HS-5 (cell line): ENCODE results near the gene PQBP1.
"Not testable (repeated sequence)": the region's sequence is repeated elsewhere in the genome, so short reads cannot be mapped to it uniquely, and the experiment has no call there.

Experiments used
- DNase-seq: peaks from one replicate; pipeline ENCODE4 v3.0.0-alpha.2; 2012; ENCODE audit warnings: low read depth

PQBP1 gene, protein sequence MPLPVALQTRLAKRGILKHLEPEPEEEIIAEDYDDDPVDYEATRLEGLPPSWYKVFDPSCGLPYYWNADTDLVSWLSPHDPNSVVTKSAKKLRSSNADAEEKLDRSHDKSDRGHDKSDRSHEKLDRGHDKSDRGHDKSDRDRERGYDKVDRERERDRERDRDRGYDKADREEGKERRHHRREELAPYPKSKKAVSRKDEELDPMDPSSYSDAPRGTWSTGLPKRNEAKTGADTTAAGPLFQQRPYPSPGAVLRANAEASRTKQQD

DNA sequence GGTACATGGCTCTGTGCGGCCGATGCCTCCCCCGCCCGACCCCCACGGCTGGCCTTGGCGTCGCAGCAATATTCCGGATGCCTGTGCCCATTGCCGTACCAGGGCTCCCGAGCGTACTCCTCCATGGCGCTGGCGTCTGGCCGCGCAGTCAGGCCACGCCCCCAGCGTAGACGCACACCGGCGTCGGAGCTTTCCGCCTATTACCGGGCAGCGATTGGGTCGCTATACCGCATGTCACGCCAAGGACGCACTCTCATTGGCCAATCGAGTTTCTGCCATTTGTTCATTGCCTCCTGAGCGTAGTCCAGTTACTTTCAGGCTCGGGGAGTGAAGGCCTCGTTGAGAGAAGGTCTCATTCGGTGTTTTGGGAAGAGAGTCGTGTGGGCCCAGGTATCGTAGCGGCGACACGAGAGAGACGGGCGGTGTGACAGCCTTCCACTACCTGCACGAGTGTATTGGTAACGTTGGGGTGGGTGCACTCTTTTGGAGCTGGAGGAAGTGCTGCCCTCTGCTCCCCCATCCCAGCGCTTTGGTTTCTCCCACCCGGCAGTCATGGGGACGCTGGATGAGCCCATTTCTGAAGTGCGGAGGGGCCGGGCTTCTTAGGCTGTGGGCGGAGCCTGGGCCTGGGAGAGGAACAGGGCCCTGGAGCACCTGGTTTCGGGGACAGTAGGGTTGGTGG is at the start of gene PQBP1, which contains the start of gene TIMM17B:
PQBP1 (plus strand) TSS at position 306 of the 682 bp plus-strand sequence. CDS start 580 bp downstream, outside the sequence.
TIMM17B (minus strand) TSS at position 144 of the 682 bp plus-strand sequence; CDS start at position 125, 19 bp downstream.
- DNase-seq: peak; percentile 84

DNA sequence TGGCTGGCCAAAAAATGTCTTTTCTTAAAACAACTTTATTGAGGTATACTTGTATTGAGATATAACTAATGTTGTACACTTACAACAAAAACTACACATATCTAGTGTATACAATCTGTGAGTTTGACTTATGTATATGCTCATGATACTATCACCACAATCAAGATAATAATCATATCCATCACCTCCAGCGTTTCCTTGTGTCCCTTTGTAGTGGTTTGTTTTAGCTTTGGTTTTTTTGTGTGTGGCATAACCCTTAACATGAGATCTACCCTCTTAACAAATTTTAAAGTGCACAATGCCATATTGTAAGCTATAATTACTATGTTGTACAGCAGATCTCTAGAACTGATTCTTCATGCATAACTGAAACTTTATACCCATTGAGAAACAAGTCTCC is 48.9 kb upstream of the PQBP1 start:
- no peak for DNase-seq

DNA sequence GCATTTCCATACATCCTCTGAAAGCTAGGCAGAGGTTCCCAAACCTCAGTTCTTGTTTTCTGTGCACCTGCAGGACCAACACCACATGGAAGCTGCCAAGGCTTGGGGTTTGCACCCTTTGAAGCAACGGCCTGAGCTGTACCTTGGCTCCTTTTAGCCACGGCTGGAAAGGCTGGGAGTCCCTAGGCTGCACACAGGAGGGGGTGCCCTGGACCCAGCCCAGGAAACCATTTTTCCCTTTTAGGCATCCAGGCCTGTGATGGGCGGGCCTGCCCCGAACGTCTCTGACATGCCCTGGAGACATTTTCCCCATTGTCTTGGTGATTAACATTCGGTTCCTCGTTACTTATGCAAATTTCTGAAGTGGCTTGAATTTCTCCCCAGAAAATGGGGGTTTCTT is 44.9 kb upstream of the PQBP1 start:
- no peak for DNase-seq

DNA sequence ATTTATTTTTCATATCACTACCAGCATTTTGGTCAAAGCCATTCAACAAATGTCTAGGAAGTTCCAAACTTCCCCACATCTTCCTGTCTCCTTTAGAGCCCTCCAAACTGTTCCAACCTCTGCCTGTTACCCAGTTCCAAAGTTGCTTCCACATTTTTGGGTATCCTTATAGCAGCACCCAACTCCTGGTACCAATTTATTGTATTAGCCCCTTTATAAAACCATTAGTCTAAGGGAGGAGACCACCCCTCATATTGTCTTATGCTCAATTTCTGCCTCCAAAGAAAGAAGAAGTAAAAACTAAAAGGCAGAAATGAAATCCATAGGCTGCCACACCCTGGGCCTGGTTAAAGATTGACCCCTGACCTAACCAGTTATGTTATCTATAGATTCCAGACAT is 44.2 kb upstream of the PQBP1 start:
- not testable (repeated sequence) for DNase-seq

- not testable (repeated sequence) for DNase-seq
These were observed 43.5 kb upstream of the PQBP1 start for GRCh38 chrX:48854121-48854804.

GRCh38 chrX:48854898-48855297 is 42.8 kb upstream of the PQBP1 start:
- no peak for DNase-seq

GRCh38 chrX:48864210-48864609 is 33.5 kb upstream of the PQBP1 start:
- DNase-seq: peak; percentile 44

DNA sequence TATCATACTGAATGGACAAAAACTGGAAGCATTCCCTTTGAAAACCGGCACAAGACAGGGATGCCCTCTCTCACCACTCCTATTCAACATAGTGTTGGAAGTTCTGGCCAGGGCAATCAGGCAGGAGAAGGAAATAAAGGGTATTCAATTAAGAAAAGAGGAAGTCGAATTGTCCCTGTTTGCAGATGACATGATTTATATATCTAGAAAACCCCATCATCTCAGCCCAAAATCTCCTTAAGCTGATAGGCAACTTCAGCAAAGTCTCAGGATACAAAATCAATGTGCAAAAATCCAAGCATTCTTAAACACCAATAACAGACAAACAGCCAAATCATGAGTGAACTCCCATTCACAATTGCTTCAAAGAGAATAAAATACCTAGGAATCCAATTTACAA is 25.7 kb upstream of the PQBP1 start:
- DNase-seq: not testable (repeated sequence)

DNA sequence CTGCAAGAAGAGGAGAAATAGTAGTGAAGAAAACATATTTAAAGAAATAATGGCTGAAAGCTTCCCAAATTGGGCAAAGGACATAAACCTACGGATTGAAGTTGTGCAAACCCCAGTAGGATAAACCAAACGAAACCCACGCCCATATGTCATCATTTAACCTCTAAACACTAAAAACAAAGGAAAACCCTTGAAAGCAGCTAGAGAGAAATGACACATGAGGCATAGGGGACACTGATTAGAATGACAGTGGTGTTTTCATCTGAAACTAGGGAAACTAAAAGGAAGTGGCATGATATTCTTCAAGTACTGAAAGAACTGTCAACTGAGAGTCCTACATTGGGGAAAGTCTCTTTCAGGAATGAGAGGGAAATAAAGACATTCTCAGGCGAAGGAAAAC is 20.8 kb upstream of the PQBP1 start:
- DNase-seq: not testable (repeated sequence)

DNA sequence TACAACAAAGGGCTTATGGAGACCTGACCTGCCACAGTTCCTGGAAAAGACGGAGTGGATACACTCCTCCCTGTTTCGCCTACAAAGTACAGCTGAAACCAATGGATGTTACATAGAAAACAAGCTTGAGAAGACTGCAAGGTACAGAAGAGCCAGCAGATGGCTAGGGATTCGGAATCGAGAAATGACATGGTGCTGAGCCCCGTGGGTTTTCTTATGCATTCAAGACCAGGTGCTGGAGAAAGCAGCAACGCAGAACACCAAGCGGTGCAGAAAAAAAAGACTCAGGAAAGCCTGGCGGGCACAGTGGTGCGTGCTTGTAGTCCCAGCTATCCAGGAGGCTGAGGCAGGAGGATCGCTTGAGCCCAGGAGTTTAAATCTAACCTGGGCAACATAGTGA is 14.0 kb upstream of the PQBP1 start:
- DNase-seq: no peak

DNA sequence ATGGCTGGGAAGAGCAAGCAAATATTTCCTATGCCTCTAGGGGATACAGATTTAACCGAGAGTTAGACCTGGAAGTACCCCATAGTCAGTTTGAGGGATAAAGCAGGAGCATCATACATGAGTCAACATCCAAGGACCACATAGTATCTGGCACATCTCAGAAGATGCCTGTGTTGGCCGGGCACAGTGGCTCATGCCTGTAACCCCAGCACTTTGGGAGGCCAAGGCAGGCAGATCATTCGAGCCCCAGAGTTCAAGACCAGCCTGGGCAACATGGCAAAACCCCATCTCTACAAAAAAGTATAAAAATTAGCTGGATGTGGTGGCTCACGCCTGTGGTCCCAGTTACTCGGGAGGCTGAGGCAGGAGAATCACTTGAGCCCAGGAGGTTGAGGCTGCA is 11.1 kb upstream of the PQBP1 start:
- not testable (repeated sequence) for DNase-seq

DNA sequence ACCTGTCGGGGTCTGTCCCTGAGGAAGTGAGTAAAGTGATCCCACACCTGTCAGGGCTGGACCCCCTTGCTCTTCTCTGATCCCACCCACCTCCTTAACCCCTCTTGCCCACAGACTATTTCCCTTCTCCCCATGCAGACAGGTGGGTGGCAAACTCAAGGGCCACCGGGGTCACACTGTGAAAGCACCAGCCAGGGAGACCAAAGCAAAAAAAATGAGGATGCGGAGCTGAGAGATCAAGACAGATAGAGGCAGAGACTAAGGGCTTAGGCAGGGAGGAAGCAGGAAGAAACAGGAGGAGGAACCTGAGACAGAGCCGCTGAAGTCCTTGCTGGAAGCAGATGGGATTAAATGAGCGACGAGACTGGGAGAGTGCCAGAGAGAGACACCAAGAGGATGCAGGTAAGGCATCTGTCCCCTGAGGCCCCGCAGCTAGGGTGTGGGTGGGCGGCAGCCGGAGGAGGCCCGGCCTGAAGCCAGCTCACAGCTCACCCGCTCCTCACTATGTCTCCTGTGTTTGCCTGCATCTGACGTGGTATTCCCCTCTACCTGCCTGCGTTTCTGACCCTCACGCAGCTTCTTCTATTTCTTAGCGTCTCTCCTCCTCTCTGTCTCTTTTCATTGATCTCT is 7.3 kb upstream of the PQBP1 start:
- DNase-seq: no peak

- DNase-seq: no peak
These were observed 6.8 kb upstream of the PQBP1 start for GRCh38 chrX:48890934-48891401.

- DNase-seq: peak; percentile 36
These were observed 6.1 kb upstream of the PQBP1 start for GRCh38 chrX:48891402-48892288.

GRCh38 chrX:48892896-48893295 is 4.8 kb upstream of the PQBP1 start:
- no peak for DNase-seq

GRCh38 chrX:48893556-48894348 is 4.0 kb upstream of the PQBP1 start:
- no peak for DNase-seq

GRCh38 chrX:48894891-48895290 is 2.8 kb upstream of the PQBP1 start:
- no peak for DNase-seq

- DNase-seq: no peak
These were observed 1.1 kb upstream of the PQBP1 start for GRCh38 chrX:48896611-48897011.

DNA sequence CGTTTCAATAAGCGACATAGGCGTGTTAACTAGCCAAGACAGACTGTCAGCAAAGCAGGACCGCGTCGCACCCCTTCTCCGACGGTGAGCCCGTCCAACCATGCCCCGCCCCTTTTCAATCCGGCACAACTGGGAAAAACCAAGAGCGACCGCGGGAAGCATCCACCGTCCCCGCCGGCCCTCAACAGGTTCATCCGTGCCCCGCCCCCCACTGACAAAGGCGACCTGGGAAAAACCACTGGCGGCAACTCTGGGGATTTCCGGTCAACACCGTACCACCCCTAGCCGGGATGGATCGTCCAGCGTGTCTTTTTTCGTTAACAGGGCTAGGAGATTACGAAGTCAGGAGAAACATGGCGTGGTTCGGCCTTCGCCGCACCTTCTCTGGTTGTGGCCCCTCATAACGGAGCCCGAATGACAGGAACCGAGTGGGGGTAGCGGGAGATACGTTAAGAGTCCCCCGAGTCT is 539 bp upstream of the PQBP1 start:
- DNase-seq: no peak

- DNase-seq: no peak
These were observed 1.3 kb downstream of the PQBP1 start for GRCh38 chrX:48899078-48899410.

DNA sequence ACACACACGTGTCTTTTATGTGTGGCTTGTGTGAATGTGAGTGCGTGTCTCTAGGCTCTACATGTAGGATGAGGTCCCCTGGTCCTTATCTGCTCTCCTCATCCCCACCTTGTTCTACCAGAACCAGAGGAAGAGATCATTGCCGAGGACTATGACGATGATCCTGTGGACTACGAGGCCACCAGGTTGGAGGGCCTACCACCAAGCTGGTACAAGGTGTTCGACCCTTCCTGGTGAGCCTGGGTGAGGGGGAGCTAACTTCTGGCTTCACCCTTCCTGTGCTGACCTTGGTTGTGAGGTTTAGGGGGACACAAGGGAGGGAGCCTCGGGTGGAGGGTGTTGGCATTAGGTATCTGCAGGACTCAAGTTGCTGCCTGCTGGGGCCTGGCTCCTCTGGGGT is 3.3 kb downstream of the PQBP1 start:
- no peak for DNase-seq
